ENCODE results near the gene WLS.

The WLS gene

DNA sequence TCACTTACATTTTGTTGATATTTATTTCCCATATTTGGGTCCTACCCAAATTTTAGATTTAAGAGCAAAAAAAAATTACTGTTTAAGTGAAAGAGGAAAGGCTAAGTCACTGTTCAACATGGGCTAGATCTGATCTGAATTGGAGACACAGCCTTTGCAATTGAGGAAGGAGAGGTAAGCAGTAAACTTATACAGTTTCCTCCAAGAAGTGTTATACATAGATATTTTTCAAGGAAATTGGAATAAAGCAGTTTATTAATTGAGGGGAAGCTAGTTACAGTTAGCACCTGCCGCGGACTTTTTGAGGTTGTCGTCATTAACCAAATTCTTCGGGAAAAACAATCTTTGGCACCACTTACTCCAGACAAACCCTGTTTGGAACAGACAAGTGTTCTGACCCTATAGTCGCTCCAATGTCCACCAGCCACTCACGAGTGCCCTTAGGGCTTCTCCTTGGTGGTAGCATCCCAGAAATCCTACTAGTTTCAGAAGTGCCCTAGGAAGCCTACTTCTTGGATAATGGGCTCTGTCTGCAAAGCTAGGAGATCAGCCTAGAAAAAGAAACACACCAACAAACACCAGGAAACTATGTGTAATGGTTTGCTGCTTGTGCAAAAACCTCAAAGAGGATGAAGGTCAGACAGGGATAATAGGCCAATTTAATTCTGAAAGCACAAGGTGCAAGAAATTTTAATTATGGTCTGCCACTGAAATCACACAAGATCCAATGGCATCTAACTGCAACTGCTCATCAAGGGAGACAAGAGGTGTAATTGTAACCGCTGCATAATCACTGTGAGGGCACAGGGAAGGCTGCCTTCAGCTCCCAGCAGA lies 2.5 kb downstream of the WLS start:
- TF ChIP-seq, protein P1, sequence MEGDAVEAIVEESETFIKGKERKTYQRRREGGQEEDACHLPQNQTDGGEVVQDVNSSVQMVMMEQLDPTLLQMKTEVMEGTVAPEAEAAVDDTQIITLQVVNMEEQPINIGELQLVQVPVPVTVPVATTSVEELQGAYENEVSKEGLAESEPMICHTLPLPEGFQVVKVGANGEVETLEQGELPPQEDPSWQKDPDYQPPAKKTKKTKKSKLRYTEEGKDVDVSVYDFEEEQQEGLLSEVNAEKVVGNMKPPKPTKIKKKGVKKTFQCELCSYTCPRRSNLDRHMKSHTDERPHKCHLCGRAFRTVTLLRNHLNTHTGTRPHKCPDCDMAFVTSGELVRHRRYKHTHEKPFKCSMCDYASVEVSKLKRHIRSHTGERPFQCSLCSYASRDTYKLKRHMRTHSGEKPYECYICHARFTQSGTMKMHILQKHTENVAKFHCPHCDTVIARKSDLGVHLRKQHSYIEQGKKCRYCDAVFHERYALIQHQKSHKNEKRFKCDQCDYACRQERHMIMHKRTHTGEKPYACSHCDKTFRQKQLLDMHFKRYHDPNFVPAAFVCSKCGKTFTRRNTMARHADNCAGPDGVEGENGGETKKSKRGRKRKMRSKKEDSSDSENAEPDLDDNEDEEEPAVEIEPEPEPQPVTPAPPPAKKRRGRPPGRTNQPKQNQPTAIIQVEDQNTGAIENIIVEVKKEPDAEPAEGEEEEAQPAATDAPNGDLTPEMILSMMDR (IDR thresholded peaks at IDR 0.05), result no peak
- no peaks in the 10 kb centered on the region for H3K9me3 ChIP-seq (ENCODE audit: control insufficient read depth, low read length)
- H3K9ac ChIP-seq, result no peak overlapping the region
- H3K4me2 ChIP-seq (ENCODE audit: low read length), result no peak overlapping the region
- H3K27ac ChIP-seq, result no peak overlapping the region
- H3K27me3 ChIP-seq (ENCODE audit: control insufficient read depth, insufficient read depth, low read length), result no peaks in the 10 kb centered on the region
- no peaks in the 10 kb centered on the region for H3K4me1 ChIP-seq
- H3K79me2 ChIP-seq, result no peaks in the 10 kb centered on the region
- H2AFZ ChIP-seq, result peak overlapping the region; percentile 8
- H3K4me3 ChIP-seq (ENCODE audit: low read depth, low read length), result peak overlapping the region; percentile 73
- no peaks in the 10 kb centered on the region for H3K36me3 ChIP-seq (ENCODE audit: control insufficient read depth, insufficient read depth, low read length)

DNA sequence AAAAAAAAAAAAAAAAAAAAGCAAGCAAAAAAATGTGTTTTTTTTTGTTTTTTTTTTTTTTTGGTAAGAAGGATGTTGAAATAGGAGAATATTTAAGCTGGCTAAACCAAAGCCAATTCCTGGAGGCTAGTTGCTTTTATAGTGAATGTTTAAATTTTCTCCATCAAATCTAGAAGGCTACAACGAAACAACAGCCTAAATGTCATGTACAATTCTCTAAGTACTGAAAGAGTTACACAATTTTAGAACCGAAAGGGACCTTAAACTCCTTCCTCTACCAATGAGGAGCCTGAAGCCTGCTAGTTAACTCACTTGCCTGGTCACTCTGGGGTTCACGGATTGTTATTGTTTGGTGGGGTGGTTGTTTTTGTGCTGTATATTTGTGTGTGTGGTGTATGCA lies 3.5 kb downstream of the WLS start:
- TF ChIP-seq, protein P1 (IDR thresholded peaks at IDR 0.05), result no peak
- H3K4me1 ChIP-seq, result no peaks in the 10 kb centered on the region
- no peaks in the 10 kb centered on the region for H3K79me2 ChIP-seq
- H3K4me3 ChIP-seq (ENCODE audit: low read depth, low read length), result no peak overlapping the region
- H3K27ac ChIP-seq, result no peak overlapping the region
- no peak overlapping the region for H3K9ac ChIP-seq
- H3K36me3 ChIP-seq (ENCODE audit: control insufficient read depth, insufficient read depth, low read length), result no peaks in the 10 kb centered on the region
- H3K27me3 ChIP-seq (ENCODE audit: control insufficient read depth, insufficient read depth, low read length), result no peaks in the 10 kb centered on the region
- H3K9me3 ChIP-seq (ENCODE audit: control insufficient read depth, low read length), result no peaks in the 10 kb centered on the region
- no peak overlapping the region for H2AFZ ChIP-seq
- no peak overlapping the region for H3K4me2 ChIP-seq (ENCODE audit: low read length)

DNA sequence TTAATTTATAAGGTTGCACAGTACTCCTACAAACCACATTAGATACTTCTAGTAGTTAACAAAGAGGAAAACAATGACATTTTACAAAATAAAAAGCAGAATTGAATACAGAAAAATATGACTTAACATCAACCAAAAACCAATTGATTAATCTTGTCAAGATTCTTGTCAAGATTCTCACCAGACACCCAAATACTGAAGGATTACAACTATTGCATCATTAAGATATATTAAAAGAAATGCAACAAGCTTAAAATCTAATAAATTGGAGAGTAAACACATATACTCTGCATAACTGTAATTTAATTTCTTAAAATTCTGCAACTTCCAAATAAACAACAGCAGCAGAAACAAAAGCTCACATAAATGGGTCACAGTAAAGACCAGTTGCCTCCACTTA lies 4.7 kb downstream of the WLS start:
- Histone ChIP-seq H3K4me3 (ENCODE audit: low read depth, low read length) (no peak overlapping the region), H3K36me3 (ENCODE audit: control insufficient read depth, insufficient read depth, low read length) (no peaks in the 10 kb centered on the region), H3K27ac (no peak overlapping the region), H2AFZ (no peak overlapping the region), H3K9ac (no peak overlapping the region), H3K4me2 (ENCODE audit: low read length) (no peak overlapping the region), H3K27me3 (ENCODE audit: control insufficient read depth, insufficient read depth, low read length) (no peaks in the 10 kb centered on the region), H3K4me1 (no peaks in the 10 kb centered on the region), H3K79me2 (no peaks in the 10 kb centered on the region), H3K9me3 (ENCODE audit: control insufficient read depth, low read length) (no peaks in the 10 kb centered on the region)
- TF ChIP-seq, protein P1 (IDR thresholded peaks at IDR 0.05), result no peak

DNA sequence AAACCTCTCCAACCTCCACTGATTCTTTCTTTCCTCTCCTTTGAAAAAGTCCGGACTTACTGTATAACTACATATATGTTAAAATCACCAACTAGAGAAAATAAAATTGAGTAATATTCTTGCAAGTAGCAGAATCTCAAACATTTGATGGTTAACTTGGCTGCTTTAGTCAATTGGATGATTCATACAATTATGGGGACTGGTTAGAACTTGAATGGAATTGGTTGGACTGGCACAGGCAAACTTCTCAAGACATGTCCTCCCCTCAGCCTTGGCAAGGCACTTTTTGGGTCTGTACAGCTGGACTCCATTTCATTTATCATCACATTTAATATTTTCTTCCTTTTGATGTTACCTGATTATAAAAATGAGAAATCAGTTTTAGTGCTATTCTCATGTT lies 6.5 kb downstream of the WLS start:
- Histone ChIP-seq H3K27ac (no peak overlapping the region), H3K27me3 (ENCODE audit: control insufficient read depth, insufficient read depth, low read length) (no peaks in the 10 kb centered on the region), H3K9me3 (ENCODE audit: control insufficient read depth, low read length) (no peaks in the 10 kb centered on the region), H3K79me2 (no peaks in the 10 kb centered on the region), H3K36me3 (ENCODE audit: control insufficient read depth, insufficient read depth, low read length) (no peaks in the 10 kb centered on the region), H3K4me3 (ENCODE audit: low read depth, low read length) (no peak overlapping the region), H3K9ac (no peak overlapping the region), H3K4me2 (ENCODE audit: low read length) (no peak overlapping the region), H2AFZ (no peak overlapping the region), H3K4me1 (no peaks in the 10 kb centered on the region)
- TF ChIP-seq, protein P1 (IDR thresholded peaks at IDR 0.05), result no peak

DNA sequence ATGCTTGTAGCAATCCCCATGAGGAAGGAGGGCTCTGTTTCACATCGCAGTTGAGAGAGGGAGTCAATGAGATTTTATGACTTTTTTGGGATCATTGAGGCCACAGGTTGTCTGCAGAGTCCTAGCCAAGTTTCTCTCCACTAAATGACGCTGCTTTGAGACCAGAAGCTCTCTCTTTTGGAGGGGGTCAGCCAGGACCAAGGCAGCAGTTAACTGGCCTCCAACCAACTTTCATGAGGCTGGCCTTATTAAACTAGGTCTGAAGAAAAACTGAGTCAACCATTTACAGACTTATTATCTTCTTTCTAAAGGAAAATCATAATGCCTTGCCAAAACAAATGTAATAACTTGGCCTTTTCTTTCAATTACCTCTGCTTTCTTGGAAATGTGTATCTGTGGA lies 8.6 kb downstream of the WLS start:
- H3K27me3 ChIP-seq (ENCODE audit: control insufficient read depth, insufficient read depth, low read length), result no peaks in the 10 kb centered on the region
- no peak overlapping the region for H3K4me3 ChIP-seq (ENCODE audit: low read depth, low read length)
- no peak overlapping the region for H2AFZ ChIP-seq
- no peaks in the 10 kb centered on the region for H3K79me2 ChIP-seq
- no peak overlapping the region for H3K27ac ChIP-seq
- H3K9me3 ChIP-seq (ENCODE audit: control insufficient read depth, low read length), result no peaks in the 10 kb centered on the region
- TF ChIP-seq, protein P1 (IDR thresholded peaks at IDR 0.05), result no peak
- H3K4me2 ChIP-seq (ENCODE audit: low read length), result no peak overlapping the region
- no peaks in the 10 kb centered on the region for H3K4me1 ChIP-seq
- no peaks in the 10 kb centered on the region for H3K36me3 ChIP-seq (ENCODE audit: control insufficient read depth, insufficient read depth, low read length)
- no peak overlapping the region for H3K9ac ChIP-seq

All from parathyroid adenoma (tissue), 2 donors.